Femur (tissue), 1 donor: ENCODE measurements around the gene PPM1A.
"Not testable (repeated sequence)": the region's sequence is repeated elsewhere in the genome, so short reads cannot be mapped to it uniquely, and the experiment has no call there.

Experiments used
- DNase-seq: peaks from one replicate; pipeline ENCODE4 v3.0.0-alpha.2; 2017

The PPM1A gene

DNA sequence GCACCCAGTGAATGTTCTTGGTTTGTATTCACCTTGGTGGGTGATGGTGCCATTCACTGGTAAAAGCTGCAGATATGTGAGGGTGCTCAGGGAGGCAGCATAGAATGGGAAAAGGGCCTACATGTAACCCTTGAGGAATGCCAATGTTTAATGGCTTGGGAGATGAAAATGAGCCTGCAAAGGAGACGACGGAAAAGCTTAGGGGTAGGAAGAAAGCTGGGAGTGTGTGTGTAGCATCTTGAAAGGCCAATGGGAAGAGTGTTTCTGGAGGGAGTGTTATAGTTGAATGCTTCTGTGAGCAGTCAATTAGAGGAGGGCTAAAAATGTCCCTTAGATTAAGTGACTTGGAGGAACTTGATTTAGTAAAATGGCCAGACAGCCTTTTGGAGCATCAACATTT lies 24.9 kb downstream of the PPM1A start:
- no peak for DNase-seq

DNA sequence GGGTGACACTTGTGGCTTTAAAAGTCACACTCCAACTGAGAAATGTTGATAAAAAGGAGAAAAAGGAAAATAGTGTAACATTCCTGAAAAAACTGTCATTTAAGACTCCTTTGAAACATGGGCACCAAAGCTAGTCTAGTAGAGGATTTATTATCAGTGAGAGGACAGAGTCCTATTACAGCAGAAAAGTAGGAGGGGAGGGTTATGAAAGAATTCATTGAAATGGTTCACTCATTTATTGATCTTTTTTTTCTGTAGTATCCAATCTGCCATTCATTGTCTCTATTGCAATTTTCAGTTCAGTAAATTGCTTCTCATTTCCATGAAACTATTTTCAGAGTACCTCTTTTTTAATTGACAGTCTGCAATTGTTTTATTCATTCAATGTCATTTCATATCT lies 25.4 kb downstream of the PPM1A start:
- no peak for DNase-seq

DNA sequence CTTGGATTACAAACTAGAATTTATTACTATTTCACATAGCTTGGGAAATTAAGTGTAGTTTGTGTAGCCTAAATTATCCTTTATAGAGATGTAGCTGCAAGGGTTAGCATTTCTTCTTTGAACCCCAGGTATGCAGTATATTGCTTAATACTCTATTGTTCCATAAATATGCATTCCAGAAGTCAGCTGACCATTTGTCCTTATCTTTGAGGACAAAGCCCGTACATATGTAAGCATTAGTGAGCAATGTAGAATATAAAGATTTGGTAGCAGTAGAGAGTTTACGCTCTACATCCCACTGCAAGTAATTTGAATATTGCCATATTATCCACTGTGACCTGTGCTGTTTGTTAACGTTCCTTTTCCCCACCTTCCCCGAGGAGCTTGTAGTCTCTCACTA lies 26.9 kb downstream of the PPM1A start:
- no peak for DNase-seq

DNA sequence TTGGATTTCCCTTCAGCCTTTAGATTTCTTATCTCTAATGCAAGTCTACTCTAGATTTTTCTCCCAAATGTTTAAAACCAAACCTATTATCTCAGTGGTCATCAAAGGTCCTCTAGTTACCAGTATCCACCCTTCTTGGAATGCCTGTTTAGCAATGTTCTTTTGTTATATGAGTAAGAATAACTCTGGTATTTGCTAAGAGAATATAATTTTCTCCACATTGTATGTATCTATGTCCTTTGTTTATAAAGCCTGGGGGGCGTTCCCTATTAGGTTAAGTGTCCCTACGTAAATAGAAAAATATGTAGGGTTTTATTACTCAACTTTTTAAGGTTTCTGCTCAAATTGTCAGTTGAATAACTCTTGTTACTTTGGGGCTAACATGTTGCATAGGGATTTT lies 27.3 kb downstream of the PPM1A start:
- DNase-seq = no peak

DNA sequence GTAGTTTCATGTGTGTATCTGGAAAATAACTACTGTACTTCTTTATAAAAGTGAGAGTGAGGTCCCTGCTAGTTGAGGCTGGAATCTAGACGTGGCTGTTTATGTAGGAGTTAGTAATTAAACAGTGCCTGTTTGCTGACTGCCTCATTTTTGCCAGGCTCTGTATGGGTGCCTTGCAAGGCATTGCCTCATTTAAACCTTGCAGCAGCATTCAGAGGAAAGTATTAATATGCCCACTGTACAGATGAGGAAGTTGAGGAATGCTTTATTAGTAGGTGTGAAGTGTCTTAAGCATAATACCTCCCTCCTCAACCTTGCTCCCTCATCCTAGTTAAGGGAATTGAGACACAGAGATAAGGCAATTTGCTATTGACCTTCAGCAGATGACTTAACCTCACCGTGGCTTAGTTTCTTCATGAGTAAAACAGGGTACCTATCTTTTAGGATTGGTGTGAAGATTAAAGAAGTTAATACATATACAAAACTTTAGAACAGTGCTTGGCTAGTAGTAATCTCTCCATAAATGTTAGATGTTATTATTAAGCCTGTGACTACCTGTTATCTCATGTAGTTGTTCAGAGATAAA lies 28.7 kb downstream of the PPM1A start:
- DNase-seq = no peak

DNA sequence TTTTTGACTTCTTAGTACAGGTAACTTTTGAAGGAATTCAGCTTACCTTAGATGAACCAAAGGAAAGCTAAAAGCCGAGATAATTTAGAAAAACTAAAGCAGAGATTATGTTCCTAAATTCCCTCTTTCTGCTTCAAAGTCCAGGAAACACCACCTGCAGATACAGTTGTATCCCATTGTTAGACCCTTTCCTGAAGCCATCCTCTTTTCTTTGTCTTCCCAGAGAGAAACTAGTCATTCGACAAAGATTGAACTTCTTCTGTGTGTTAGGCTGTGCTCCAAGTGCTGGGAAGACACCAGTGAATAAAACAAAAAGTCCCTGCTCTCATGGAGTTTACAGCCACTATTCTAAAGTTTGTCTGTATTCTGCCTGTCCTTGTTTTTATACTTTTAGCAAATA lies 29.3 kb downstream of the PPM1A start:
- DNase-seq = no peak

DNA sequence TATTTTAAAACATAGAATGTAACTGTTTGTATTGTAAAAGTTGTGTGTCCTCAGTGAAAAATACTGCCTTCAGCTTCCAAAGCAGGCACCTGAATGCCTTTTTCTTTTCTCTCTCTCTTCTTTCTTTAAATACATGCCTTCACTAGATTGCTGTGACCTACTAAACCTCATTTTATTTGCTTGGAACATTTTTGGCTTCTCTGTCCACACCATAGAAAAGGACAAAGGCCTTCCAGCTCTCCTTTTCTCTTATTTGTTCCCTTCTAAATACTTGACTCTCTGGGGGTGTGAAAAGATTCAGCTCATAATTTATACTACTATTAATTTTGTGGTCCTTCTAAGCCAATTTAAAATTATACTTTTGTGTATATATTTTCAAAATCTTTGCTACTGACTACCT lies 38.4 kb downstream of the PPM1A start:
- DNase-seq = no peak

DNA sequence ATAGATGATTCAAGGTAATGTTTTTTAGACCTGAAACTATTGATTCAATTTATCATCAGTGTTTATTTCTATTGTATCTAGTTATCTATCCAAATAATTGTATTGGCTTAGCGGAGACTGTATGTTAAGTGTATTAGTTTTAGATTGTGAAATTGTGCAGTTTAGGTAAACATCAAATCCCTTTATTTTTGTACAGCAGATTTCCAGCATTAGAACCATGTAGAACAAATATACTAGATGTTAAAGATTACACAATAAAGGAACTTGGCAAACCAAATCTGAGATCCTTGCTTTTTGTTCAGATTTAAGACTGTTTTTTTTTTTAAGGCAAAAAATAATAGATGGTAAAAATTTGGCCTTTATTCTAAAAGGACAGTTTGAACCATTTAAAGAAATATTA lies 39.3 kb downstream of the PPM1A start:
- no peak for DNase-seq

DNA sequence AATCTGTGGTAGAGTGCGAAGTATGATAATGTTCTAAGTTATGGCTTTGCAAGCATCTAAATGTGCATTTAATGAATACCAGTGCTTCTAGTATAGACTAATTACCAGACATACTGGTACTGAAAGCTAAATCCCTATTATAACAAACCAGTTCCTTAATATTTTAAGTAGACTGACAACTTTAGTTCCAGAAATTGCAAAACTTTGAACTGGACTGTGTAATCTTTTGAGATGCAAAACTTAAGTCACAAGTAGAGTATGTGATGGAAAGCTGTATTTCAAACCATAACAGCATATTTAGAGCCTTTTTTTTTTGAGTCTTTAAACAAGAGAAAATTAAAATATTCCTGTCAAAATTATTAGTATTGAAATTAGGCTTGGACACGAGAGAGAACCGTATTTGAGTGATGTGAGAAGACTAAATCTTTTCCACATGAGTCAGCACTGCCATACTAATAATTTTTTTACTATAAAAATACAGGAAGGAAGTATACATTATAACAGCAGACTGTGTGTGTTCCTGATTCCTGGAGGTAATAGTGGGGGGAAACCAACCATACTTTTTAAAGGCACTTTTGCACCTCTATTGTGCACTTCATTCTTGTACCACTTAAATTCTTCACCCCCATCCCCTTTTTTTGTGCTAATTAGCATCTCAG lies 45.5 kb downstream of the PPM1A start:
- DNase-seq = no peak

DNA sequence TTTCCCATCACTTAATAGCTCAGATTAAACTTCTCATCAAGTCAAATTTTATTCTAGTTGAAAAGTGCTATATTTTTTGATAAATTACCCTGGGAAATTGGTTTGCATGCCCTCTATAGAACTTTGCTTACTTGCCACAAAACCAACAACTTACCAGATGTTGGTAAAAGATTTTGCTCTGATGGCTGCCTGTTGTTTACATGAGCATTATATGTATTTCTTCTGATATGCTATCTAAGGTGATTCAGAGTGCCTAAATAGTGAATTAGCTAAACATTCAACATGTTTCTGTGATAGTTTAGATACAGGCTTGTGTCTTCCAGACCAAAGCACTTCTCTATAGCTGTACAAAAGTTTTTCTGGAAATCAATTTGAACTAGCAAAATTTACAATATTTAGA lies 51.0 kb downstream of the PPM1A start:
- no peak for DNase-seq

DNA sequence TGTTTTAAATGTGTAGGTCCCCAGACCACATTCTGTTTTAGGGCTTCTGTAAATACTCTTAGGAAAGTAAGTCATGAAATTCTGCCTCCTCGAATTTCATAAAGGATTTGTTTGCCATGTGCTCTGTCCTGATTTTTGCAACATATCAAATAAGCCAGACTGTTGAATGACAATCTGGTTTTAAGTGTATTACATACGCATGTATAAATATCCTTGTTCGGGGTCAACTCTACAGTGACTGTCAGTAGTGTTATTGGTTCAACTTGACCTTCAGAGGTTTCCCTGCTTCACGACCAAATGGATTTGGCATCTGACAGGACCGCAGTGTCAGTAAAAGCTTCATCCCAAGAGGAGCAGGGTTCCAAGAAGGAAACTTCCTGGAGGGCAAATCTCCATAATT lies 52.7 kb downstream of the PPM1A start:
- no peak for DNase-seq

DNA sequence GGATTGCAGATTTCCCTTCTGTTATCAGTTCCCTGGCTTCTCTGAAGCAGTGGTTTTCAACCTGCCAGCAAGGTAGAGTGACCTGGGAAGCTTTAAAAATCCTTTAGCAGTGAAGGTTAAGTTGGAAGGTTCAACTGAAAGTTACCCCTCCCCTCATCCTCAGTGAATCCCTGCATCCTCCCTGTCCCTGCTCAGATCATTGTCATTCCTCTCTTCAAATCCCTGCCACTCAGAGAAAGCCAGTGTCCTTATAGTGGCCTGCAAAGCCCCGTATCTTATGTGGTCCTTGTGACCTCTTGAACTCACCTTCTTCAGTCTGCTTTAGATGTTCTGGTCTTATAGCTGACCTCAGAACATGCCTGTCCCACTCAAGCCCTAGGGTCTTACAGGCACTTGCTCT lies 53.6 kb downstream of the PPM1A start:
- no peak for DNase-seq

DNA sequence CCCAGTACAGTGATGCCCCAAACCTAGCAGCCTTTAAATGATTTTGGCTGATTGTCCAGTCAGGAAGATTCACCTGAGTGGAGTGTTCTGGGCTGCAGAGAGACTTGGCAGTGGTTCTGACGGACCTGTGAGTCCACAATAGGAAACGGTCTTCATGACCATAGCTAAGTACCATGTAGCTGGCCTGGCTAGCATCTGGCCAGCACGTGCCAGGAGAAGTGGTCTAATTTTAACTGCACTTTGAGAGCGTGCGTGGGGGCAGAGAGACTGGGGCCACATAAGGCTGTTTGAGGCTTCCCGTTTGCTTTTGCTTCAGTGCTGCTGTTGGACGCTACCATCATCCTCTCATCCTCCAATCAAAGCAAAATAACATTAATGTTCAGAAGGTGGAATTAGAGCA lies 54.7 kb downstream of the PPM1A start:
- DNase-seq = no peak

DNA sequence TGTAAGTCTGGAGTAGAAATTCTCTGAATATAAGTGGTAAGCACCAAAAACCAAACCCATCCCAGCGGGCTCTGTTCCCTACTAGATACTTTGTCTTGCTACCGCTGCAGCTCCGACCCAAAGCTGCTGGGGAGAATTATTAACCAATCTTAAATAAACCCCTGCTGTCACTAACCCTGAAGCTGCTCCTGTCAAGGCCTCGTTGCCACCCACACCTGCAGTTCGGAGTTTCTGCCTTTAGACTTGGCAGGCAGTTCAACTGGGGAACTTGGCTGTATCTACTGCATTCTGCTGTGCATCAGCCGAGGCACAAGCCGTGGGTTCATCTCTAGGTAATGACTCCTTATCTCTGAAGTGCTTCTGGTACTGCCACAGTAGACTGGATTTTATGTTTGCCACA lies 55.5 kb downstream of the PPM1A start:
- DNase-seq = no peak

DNA sequence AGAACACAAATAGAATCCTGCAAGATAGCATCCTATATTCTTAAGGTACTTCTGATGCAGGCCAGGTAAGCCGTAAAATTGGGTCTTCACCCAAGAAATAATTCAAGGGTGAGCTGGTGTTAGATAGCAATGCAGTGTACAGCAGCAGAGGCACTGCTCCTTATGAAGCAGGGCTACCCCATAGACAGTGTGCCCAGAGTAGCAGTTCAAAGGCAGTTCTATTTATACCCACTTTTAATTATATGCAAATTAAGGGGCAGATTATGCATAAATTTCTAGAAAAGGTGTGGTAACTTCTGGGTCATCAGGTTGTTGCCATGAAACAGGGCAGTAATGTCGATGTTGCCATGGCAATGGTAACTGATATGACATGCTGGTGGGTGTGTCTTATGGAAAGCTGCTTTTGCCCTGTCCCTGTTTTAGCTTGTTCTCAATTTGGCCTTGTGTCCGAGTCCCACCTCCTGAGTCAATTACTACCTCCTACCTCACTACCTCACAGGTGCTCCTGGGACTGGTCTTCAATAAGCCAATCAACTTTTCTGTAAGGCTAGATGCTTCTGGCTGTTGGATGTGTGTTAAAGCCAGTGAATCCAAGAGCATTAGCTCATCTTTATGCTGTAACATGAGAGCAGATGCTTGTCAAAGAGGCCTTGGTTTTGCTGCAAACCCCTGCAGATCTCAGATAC lies 61.0 kb downstream of the PPM1A start:
- no peak for DNase-seq

DNA sequence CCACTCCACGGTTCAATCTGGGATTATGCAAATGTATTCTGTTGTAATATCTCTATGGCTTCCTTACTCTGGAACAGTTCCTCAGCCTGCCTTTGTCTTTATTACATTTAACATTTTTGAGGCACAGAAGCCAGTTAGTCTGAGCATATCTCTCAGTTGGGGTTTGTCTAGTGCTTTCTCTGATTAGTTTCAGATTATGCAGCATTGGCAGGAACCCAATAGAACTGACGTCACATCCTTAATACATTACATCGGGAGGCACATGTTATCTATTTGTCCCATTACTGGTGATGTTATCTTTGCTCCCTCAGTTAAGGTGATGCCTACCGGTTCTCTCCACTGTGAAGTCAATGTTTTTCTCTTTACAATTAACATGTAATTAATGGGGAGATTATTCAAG lies 62.4 kb downstream of the PPM1A start:
- DNase-seq = no peak

DNA sequence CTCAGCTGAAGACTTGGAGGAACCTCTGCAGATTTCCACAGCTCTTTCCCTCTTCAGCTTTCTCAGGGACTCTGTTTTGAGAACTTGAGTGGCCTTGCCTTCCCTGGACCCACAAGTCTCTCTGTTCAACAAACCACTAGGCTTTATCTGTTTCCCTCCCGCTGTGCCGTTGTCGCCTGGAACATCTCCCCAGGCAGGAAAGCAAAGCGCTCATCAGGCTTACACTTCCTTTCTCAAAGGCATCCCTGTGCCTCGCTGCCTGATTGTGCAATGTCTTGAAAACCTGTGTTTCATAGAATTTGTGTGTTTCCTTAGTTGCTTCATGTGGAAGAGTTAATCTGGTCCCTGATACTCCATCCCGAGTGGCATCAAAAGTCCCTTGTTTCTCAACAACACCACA lies 64.1 kb downstream of the PPM1A start:
- no peak for DNase-seq

DNA sequence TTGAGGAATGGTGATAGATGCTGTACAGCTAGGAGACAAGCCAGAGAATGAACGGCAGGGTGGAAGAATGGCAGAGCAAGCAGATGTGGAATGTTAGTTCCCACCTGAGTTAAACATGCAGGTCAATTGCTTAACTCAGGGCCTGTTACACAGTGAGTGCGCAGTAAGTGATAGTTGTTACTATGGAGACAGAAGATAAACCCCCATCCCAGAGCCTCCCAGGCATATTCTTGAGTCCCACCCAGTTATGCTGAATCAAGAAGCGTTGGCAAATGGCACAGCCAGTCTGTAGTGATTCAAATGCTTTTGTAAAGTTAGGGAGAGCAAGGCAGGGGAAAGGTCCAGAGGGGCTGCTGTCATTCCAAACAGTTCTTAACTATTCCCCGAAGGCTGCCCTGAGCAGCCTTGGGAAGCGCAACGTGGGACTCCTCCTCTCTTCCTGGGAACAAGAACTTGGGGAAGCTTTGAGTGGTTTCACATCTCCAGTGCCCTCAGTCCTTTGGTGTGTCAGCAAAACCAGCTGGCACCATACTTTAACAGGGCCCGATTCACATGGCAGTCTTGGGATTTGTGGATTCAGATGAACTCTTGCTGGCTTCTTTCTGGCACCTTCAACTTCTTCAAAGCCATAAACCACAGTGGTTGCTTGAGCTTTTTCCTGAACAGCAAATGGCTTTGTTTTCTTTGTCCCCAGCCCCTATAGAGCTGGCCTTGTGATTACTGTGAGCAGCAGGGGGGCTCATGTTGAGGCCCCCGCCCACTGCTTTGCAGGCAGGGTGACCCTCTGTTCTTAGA lies 66.4 kb downstream of the PPM1A start:
- no peak for DNase-seq

DNA sequence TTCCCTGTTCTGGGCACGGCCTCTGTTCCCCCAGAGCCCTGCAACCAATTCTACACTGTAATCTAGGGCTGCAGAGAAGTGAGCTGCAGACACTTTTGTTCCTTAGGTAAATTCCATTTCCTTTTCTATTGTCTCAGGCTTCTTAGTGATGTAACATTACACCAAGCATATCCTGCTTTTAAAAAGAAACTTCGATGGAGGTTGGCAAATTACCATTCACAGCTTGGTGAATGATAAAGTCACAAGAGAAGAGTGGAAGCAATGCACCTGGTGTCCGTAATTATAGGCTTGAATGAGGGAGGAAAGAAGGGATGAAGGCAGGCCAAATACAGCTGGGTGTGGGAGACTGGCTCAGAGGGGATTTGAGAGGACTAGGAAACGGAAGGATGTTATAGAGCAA lies 68.6 kb downstream of the PPM1A start:
- no peak for DNase-seq

DNA sequence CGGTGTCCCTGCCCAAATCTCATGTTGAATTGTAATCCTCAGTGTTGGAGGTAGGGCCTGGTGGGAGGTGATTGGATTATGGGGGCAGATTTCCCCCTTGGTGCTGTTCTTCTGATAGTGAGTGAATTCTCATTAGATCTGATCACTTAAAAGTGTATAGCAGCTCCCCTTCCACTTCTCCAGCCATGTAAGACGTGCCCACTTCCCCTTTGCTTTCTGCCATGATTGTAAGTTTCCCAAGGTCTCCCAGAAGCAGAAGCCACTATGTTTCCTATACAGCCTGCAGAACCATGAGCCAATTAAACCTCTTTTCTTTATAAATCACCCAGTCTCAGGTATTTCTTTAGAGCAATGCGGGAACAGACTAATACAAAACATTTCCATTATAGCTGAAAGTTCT lies 71.8 kb downstream of the PPM1A start:
- DNase-seq = not testable (repeated sequence)

DNA sequence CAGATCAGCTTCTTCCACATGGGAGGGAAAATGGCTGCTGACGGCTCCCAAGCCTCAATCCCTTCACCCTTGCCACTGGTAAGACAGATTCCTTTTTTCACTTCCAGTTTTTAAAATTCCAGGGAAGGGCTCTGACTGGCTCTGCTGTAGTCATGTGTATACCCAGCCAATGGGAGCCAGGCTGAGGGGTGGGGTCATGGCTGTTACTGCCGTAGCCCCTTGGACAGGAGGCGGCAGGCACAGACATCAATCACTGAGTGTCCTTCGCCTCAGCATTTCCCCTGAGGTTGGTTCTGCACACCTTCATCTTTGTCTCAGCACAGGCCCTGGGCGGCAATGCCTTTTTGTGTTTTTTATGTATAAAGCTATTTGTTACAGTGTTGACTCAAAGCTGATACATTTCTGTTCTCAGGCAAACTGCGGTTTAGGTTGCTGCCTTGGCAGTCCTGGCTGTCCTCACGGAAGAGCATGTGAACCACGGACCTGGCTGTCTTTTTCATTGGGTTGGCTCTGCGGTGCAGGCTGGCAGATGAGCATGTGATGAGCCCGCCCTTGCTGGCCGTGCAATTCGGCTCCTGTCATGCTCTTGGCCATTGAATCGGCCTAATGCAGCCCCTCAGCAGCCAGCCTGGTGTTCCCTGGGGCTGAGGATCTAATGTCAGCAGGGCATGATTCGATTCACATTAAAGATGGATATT lies 74.3 kb downstream of the PPM1A start:
- no peak for DNase-seq

DNA sequence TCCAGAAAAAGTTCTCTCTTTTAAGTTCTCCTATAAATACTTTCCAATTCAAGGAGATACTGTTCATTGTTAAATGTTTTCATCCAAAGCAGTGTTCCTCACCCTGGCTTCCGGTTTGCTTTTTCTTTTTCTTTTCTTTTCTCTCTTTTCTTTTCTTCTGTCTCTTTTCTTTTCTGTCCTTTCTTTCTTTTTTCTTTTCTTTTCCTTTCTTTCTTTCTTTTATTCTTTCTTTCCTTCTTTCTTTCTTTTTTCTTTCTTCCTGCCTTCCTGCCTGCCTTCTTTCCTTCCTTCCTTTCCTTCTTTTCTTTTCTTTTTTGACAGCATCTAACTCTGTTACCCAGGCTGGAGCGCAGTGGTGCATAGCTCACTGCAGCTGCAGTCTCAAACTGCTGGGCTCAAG lies 75.8 kb downstream of the PPM1A start:
- no peak for DNase-seq

DNA sequence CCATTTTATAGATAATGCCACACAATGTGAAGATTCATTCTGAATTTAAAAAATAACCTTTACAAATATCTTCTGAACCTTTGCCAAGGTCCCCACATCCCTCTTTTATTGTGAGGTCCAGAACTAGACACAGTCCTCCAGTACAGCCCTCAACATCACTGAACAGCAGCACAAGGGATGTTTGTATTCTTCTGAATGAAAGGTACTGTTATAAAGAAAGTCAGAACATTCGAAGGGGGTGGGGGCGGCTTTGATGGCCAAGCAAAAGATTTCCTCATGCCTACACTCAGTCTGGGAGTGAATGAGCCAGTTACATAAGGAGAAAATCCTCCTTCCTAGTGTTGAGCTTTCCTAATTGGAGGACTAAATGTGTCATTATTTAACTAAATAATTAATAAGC lies 77.3 kb downstream of the PPM1A start:
- DNase-seq = no peak
